Neuronal stem cell (in vitro differentiated cells): ENCODE results near the gene WSCD2.

Source experiments
- DNase-seq: peaks from one replicate; pipeline ENCODE4 v3.0.0-alpha.2; 2013; ENCODE audit warnings: low spot score
- H2AFZ ChIP-seq: one replicate; pipeline ENCODE4 v1.6.1; 2013; ENCODE audit warnings: mild to moderate bottlenecking, low read length, inconsistent platforms
- H2AK5ac ChIP-seq: 2 replicates; pipeline ENCODE4 v1.6.1; 2013; ENCODE audit warnings: low read depth, mild to moderate bottlenecking, inconsistent platforms, low read length, moderate library complexity, mixed read lengths
- H2BK120ac ChIP-seq: 2 replicates; pipeline ENCODE4 v1.6.1; 2013; ENCODE audit warnings: low read depth, mild to moderate bottlenecking, inconsistent platforms, low read length, moderate library complexity, mixed read lengths
- H2BK12ac ChIP-seq: one replicate; pipeline ENCODE4 v1.6.1; 2013; ENCODE audit warnings: low read length, inconsistent platforms
- H2BK15ac ChIP-seq: 2 replicates; pipeline ENCODE4 v1.6.1; 2013; ENCODE audit warnings: mild to moderate bottlenecking, low read length, inconsistent platforms, mixed read lengths
- H2BK5ac ChIP-seq: one replicate; pipeline ENCODE4 v1.6.1; 2013; ENCODE audit warnings: inconsistent platforms, mild to moderate bottlenecking, low read length, moderate library complexity
- H3K14ac ChIP-seq: one replicate; pipeline ENCODE4 v1.6.1; 2013; ENCODE audit warnings: low read length, inconsistent platforms
- H3K18ac ChIP-seq: 2 replicates; pipeline ENCODE4 v1.6.1; 2013; ENCODE audit warnings: low read length, inconsistent platforms
- H3K23ac ChIP-seq: 2 replicates; pipeline ENCODE4 v1.6.1; 2013; ENCODE audit warnings: low read depth, mild to moderate bottlenecking, mixed read lengths, low read length, inconsistent platforms; ENCODE audit not compliant: poor library complexity
- H3K27ac ChIP-seq: replicated peaks from 3 replicates; pipeline ENCODE4 v1.5.1; 2013; ENCODE audit warnings: low read length, inconsistent platforms
- H3K27me3 ChIP-seq, 3 experiments: 2 replicates each; pipeline ENCODE4 v1.6.1; 2013; ENCODE audit warnings: low read length in 3 of 3, mild to moderate bottlenecking in 2 of 3, inconsistent platforms in 1 of 3, low read depth in 1 of 3, mixed read lengths in 1 of 3, moderate library complexity in 1 of 3; ENCODE audit not compliant: control insufficient read depth in 3 of 3, insufficient read depth in 3 of 3
- H3K36me3 ChIP-seq, 2 donors: replicated peaks in 1 of 2; 2 replicates each; pipeline ENCODE4 v1.6.1; 2013; ENCODE audit warnings: low read length in 2 of 2; ENCODE audit not compliant: control insufficient read depth in 2 of 2, insufficient read depth in 2 of 2
- H3K4ac ChIP-seq: 2 replicates; pipeline ENCODE4 v1.6.1; 2013; ENCODE audit warnings: inconsistent platforms, mild to moderate bottlenecking, low read length, moderate library complexity
- H3K4me1 ChIP-seq, 2 donors: 1 replicate in 1 of 2; 2 replicates in 1 of 2; pipeline ENCODE4 v1.6.1; 2013; ENCODE audit warnings: low read length in 2 of 2, low read depth in 1 of 2; ENCODE audit not compliant: control insufficient read depth in 2 of 2, insufficient read depth in 1 of 2
- H3K4me2 ChIP-seq: one replicate; pipeline ENCODE4 v1.6.1; 2013; ENCODE audit warnings: mild to moderate bottlenecking, low read length, inconsistent platforms; ENCODE audit not compliant: insufficient read depth, poor library complexity, severe bottlenecking
- H3K4me3 ChIP-seq, 2 donors: 2 replicates each; pipeline ENCODE4 v1.5.1; 2013; ENCODE audit warnings: low read length in 2 of 2, mild to moderate bottlenecking in 2 of 2, inconsistent platforms in 1 of 2, moderate library complexity in 1 of 2
- H3K79me1 ChIP-seq: one replicate; pipeline ENCODE4 v1.6.1; 2013; ENCODE audit warnings: low read depth, mild to moderate bottlenecking, inconsistent platforms, low read length, moderate library complexity
- H3K9ac ChIP-seq: one replicate; pipeline ENCODE4 v1.6.1; 2013; ENCODE audit warnings: mild to moderate bottlenecking, low read depth, low read length, inconsistent platforms; ENCODE audit not compliant: poor library complexity
- H3K9me3 ChIP-seq, 2 donors: replicated peaks in 1 of 2; 2 replicates each; pipeline versions ENCODE3 to v1.6.1; 2013; ENCODE audit warnings: low read length in 2 of 2, mild to moderate bottlenecking in 2 of 2, inconsistent platforms in 1 of 2, low read depth in 1 of 2, mixed read lengths in 1 of 2, moderate library complexity in 1 of 2; ENCODE audit not compliant: control insufficient read depth in 2 of 2, insufficient read depth in 1 of 2
- H4K8ac ChIP-seq: one replicate; pipeline ENCODE4 v1.6.1; 2013; ENCODE audit warnings: low read depth, mild to moderate bottlenecking, inconsistent platforms, low read length, moderate library complexity
- H4K91ac ChIP-seq: one replicate; pipeline ENCODE4 v1.6.1; 2013; ENCODE audit warnings: low read length, low read depth, mild to moderate bottlenecking, inconsistent platforms; ENCODE audit not compliant: poor library complexity
- WGBS, 2 donors: extraction: QIAGEN DNeasy Blood & Tissue Kit; methylation state at CpG; one replicate each; pipeline ENCODE4 v1.1.7; 2013; ENCODE audit warnings: missing lambda C conversion rate in 2 of 2, mixed read lengths in 1 of 2; ENCODE audit not compliant: insufficient read length in 2 of 2, insufficient replicate concordance in 1 of 2; ENCODE audit errors: extremely low coverage in 2 of 2; 5-methylcytosine and 5-hydroxymethylcytosine counted together

The WSCD2 gene

GRCh38 chr12:108120863-108121165 lies 8.3 kb upstream of the WSCD2 start:
- Histone ChIP-seq H3K9me3 (peaks cover 0 to 4% of the 10 kb centered on the region in 2 donors), H2AFZ (no peak overlapping the region)

DNA sequence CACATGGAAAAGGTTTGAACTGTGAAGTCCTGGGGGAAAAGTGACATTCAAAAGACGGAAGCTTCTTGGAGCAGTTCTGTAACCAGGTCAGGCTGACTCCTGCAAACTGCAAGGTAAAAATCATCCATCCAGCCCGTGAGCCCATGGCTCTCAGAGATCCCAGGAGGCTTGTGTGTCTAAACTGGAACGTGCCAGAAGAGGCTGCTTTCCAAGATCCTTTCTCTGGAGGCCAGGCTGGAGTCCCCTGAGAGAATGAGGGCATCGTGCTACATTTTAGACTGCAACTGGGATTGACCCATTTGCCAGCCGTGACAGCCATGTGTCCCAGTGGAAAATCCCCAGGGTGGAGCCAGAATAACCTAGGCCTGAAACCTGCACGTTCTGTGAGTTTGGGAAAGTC lies 7.8 kb upstream of the WSCD2 start:
- Histone ChIP-seq H3K9ac (no peak overlapping the region), H3K27me3 (no peaks in the 10 kb centered on the region), H4K91ac (no peak overlapping the region), H2BK15ac (no peak overlapping the region), H3K14ac (no peak overlapping the region), H2AFZ (no peak overlapping the region), H3K4ac (no peak overlapping the region), H3K4me3 (no peak overlapping the region), H2BK120ac (no peak overlapping the region), H2BK5ac (no peak overlapping the region), H3K9me3 (peaks cover 0 to 4% of the 10 kb centered on the region in 2 donors), H2AK5ac (no peak overlapping the region), H4K8ac (no peak overlapping the region), H3K79me1 (no peaks in the 10 kb centered on the region), H3K23ac (no peak overlapping the region), H2BK12ac (no peak overlapping the region), H3K4me1 (peaks cover 0 to 4% of the 10 kb centered on the region in 2 donors), H3K36me3 (no peaks in the 10 kb centered on the region), H3K27ac (no peak overlapping the region), H3K18ac (no peak overlapping the region), H3K4me2 (no peak overlapping the region)
- WGBS, 2 donors = no CpG with 5 or more reads among the region's 6 CpGs
- DNase-seq = no peak

More at GRCh38 chr12:108120863-108121165, 8.3 kb upstream of the WSCD2 start:
- H2AK5ac ChIP-seq = no peak overlapping the region
- DNase-seq = no peak
- H3K9ac ChIP-seq = no peak overlapping the region
- no peak overlapping the region for H3K18ac ChIP-seq
- H4K91ac ChIP-seq = no peak overlapping the region
- no peaks in the 10 kb centered on the region for H3K27me3 ChIP-seq
- WGBS, 2 donors = no CpG with 5 or more reads among the region's 6 CpGs
- H3K36me3 ChIP-seq = no peaks in the 10 kb centered on the region
- no peak overlapping the region for H2BK120ac ChIP-seq
- H3K14ac ChIP-seq = no peak overlapping the region
- no peak overlapping the region for H2BK15ac ChIP-seq
- no peak overlapping the region for H4K8ac ChIP-seq
- no peak overlapping the region for H3K4me3 ChIP-seq
- H3K79me1 ChIP-seq = no peaks in the 10 kb centered on the region
- no peak overlapping the region for H2BK5ac ChIP-seq
- no peak overlapping the region for H3K23ac ChIP-seq
- H3K4ac ChIP-seq = no peak overlapping the region
- no peak overlapping the region for H2BK12ac ChIP-seq
- no peak overlapping the region for H3K27ac ChIP-seq
- H3K4me1 ChIP-seq = peaks cover under 1 to 4% of the 10 kb centered on the region in 2 donors
- H3K4me2 ChIP-seq = no peak overlapping the region

DNA sequence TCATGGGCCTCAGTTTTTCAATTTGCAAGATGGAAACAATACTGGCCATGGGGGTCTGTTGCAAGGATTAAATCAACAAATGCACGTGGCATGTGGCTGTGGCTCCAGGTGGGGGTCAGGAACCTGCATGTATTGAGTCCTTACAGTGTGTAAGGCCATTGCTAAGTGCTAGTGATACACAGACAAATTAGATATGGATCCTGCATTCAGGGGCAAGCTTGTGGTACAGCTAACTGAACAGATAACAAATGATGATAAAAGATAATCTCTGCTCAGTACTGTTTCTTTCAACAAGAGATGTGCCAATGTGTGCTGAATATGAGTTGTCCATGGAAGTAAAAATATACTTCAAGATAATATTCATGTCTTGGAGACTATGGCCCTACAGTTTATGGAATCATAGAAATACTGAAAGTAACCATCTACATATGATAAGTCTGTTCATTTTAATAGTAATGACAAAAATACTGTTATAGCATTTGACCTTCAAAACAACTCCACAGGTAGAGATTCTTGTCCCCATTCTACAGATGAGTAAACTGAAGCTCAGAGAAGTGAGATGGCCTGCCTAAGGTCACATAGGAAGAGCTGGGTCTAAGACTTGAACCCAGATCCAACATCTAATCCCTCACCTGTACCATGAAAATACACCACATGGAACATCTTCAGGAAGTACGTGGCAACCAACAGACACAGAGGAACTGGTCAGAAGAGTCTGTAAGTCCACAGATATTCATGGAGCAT lies 7.2 kb upstream of the WSCD2 start:
- no peaks in the 10 kb centered on the region for H3K27me3 ChIP-seq
- H3K23ac ChIP-seq = no peak overlapping the region
- no peak for DNase-seq
- H3K4me3 ChIP-seq = no peak overlapping the region
- H2BK12ac ChIP-seq = no peak overlapping the region
- H4K91ac ChIP-seq = no peak overlapping the region
- H3K14ac ChIP-seq = no peak overlapping the region
- H2BK15ac ChIP-seq = no peak overlapping the region
- H3K27ac ChIP-seq = no peak overlapping the region
- H2BK120ac ChIP-seq = no peak overlapping the region
- H3K4ac ChIP-seq = no peak overlapping the region
- H2AFZ ChIP-seq = no peak overlapping the region
- H2AK5ac ChIP-seq = no peak overlapping the region
- peaks cover 0 to 4% of the 10 kb centered on the region in 2 donors for H3K9me3 ChIP-seq
- no CpG with 5 or more reads among the region's 2 CpGs for WGBS, 2 donors
- no peak overlapping the region for H3K9ac ChIP-seq
- H3K4me2 ChIP-seq = no peak overlapping the region
- H3K79me1 ChIP-seq = no peaks in the 10 kb centered on the region
- H2BK5ac ChIP-seq = no peak overlapping the region
- H3K4me1 ChIP-seq = peaks cover 0 to 4% of the 10 kb centered on the region in 2 donors
- no peaks in the 10 kb centered on the region for H3K36me3 ChIP-seq
- H4K8ac ChIP-seq = no peak overlapping the region
- no peak overlapping the region for H3K18ac ChIP-seq

DNA sequence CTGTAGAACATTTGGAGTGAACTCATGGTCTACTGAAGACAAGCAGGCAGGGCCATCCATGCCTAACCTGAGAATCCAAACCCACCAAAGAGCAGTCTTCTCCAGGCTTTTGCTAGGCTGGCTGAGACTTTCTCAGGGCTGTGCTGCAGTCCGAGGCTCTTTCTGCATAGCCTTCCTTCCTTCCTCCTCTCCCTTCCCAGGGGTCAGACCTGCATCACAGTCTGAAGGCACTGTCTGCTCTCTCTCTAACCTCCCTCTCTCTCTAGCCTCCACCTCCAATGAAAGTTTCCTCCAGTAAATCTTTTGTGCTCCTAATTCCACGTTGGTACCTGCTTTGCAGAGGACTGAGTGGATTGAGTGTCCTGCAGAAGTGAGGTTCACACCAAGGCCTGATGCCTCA lies 6.4 kb upstream of the WSCD2 start:
- no peak overlapping the region for H3K4me3 ChIP-seq
- DNase-seq = no peak
- no peak overlapping the region for H3K23ac ChIP-seq
- H3K79me1 ChIP-seq = no peaks in the 10 kb centered on the region
- H3K4me2 ChIP-seq = no peak overlapping the region
- H4K91ac ChIP-seq = no peak overlapping the region
- H3K9ac ChIP-seq = no peak overlapping the region
- no CpG with 5 or more reads among the region's 2 CpGs for WGBS, 2 donors
- H2BK5ac ChIP-seq = no peak overlapping the region
- H3K18ac ChIP-seq = no peak overlapping the region
- no peaks in the 10 kb centered on the region for H3K4me1 ChIP-seq
- no peak overlapping the region for H3K14ac ChIP-seq
- no peaks in the 10 kb centered on the region for H3K27me3 ChIP-seq
- H3K4ac ChIP-seq = no peak overlapping the region
- no peak overlapping the region for H2BK12ac ChIP-seq
- no peak overlapping the region for H3K27ac ChIP-seq
- no peak overlapping the region for H2BK120ac ChIP-seq
- no peak overlapping the region for H2AFZ ChIP-seq
- H2BK15ac ChIP-seq = no peak overlapping the region
- H4K8ac ChIP-seq = no peak overlapping the region
- no peaks in the 10 kb centered on the region for H3K36me3 ChIP-seq
- H3K9me3 ChIP-seq = peaks cover 0 to 4% of the 10 kb centered on the region in 2 donors
- H2AK5ac ChIP-seq = no peak overlapping the region
